ENCODE data around the gene SAMMSON.

SAMMSON gene

GRCh38 chr3:70095260-70095659 is 95.7 kb downstream of the SAMMSON start:
- no peak for DNase-seq

GRCh38 chr3:70096376-70097066 is 97.0 kb downstream of the SAMMSON start:
- DNase-seq = no peak

- DNase-seq = no peak
These were observed 97.6 kb downstream of the SAMMSON start for GRCh38 chr3:70097084-70097483.

GRCh38 chr3:70108072-70108471 is 108.5 kb downstream of the SAMMSON start:
- DNase-seq = no peak

GRCh38 chr3:70108546-70108945 is 109.0 kb downstream of the SAMMSON start:
- DNase-seq = no peak

GRCh38 chr3:70110066-70110465 is 110.5 kb downstream of the SAMMSON start:
- DNase-seq = no peak

GRCh38 chr3:70111411-70111810 is 111.9 kb downstream of the SAMMSON start:
- DNase-seq = no peak

GRCh38 chr3:70112751-70113150 is 113.2 kb downstream of the SAMMSON start:
- no peak for DNase-seq

GRCh38 chr3:70114431-70114830 is 114.9 kb downstream of the SAMMSON start:
- DNase-seq = no peak

GRCh38 chr3:70119879-70120278 is 120.3 kb downstream of the SAMMSON start:
- no peak for DNase-seq
